Activated CD4-positive, alpha-beta memory T cell treated with anti-CD3 and anti-CD28 coated beads for 36 hours (primary cell): Measurements from ENCODE around the gene ARPC2. TPM values are rescaled to one million over a fixed set of nuclear protein-coding genes. Genes with fewer than 3 reads are reported as not detected.

Source experiments
- CTCF ChIA-PET: fragments of 350-600 bp; sonication (Branson Sonifier 250); formaldehyde crosslinking; loops from one replicate; lab custom pipeline; 2021; ENCODE audit warnings: antibody characterized with exemption, inconsistent platforms; lab: Charles Lee
- POLR2A ChIA-PET: fragments of 350-600 bp; sonication (Branson Sonifier 250); formaldehyde crosslinking; loops from one replicate; lab custom pipeline; 2021; ENCODE audit warnings: antibody characterized with exemption; lab: Charles Lee
- DNase-seq: peaks from one replicate; pipeline ENCODE4 v3.0.0-alpha.2; 2020
- H3K27ac Mint-ChIP-seq: one replicate; pipeline ENCODE4 v1.8.0; 2021; ENCODE audit warnings: mixed read lengths
- H3K27me3 Mint-ChIP-seq: one replicate; pipeline ENCODE4 v1.8.0; 2021; ENCODE audit warnings: mixed read lengths
- H3K36me3 Mint-ChIP-seq: one replicate; pipeline ENCODE4 v1.8.0; 2021; ENCODE audit warnings: mixed read lengths
- H3K4me1 Mint-ChIP-seq: one replicate; pipeline ENCODE4 v1.8.0; 2021; ENCODE audit warnings: low read depth, mixed read lengths
- H3K4me3 Mint-ChIP-seq: one replicate; pipeline ENCODE4 v1.8.0; 2021; ENCODE audit warnings: mild to moderate bottlenecking, mixed read lengths
- H3K9me3 Mint-ChIP-seq: one replicate; pipeline ENCODE4 v1.8.0; 2021; ENCODE audit warnings: mixed read lengths
- intact Hi-C: fragments of 100-400 bp; cut with micrococcal nuclease; formaldehyde crosslinking; loops from one replicate; pipeline ENCODE4 v1.15.1; 2023
- microRNA-seq: library from miRNA; unstranded; fragments of <30 nt; microRNA quantifications from one replicate; pipeline ENCODE4 v1.2.0, GENCODE V29; 2022; ENCODE audit warnings: borderline number of aligned reads, borderline microRNAs expressed, borderline replicate concordance
- total RNA-seq, 2 experiments: library from RNA; stranded (reverse); gene quantifications; one replicate each; pipeline ENCODE4 v1.2.3, GENCODE V29; 2021

Gene ARPC2
- total RNA-seq, 2 experiments from 2014 or later = 564 to 570 TPM

DNA sequence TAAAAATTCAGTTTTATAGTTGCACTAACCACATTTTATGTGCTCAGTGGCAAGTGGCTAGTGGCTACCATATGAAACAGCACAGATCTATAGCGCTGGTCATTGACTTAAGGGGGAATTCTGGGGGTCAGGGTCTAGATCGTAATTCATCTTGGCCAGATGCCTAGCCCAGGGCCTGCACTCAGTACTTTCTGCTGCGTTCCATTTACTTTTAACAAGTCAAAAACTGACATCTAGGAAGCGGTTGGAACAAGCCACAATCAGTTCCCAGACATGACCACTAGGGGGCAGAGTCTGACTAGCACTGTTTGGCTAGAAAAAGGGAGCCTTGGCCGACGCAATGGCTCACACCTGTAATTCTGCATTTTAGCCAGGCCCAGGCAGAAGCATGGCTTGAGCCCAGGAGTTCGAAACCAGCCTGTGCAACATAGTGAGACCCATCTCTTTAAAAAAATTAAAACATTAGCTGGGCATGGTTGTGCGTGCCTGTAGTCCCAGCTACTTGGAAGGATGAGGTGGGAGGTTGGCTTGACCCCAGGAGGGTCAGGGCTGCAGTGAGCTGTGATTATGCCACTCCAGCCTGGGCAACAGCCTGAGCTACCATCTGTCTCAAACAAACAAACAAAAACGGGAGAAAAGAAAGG is 84.3 kb downstream of the ARPC2 start:
- CTCF ChIA-PET = interaction anchor here (0.6 to 3.0 kb wide), 29 partner anchors 9 to 546 kb away, joined by 3 to 59 read pairs (median 4); partner anchors contain the start of genes AAMP, CATIP, CTDSP1 and PNKD
- Mint-ChIP-seq H3K36me3 (no peaks in the 10 kb centered on the region), H3K27me3 (no peaks in the 10 kb centered on the region), H3K9me3 (no peaks in the 10 kb centered on the region), H3K4me3 (no peak overlapping the region), H3K4me1 (peaks cover 5% of the 10 kb centered on the region), H3K27ac (peak overlapping the region; percentile 42)
- intact Hi-C loops = loop anchor here (1.0 kb wide), 4 partner anchors 29 to 165 kb away; partner anchors contain the start of gene CATIP
- peak; percentile 92 for DNase-seq
- POLR2A ChIA-PET = interaction anchor here (0.6 to 1.0 kb wide), 2 partner anchors 59 to 668 kb away, joined by 3 to 4 read pairs; no protein-coding TSS in a partner anchor

Small RNA genes lying within 50 kb of the gene (microRNA-seq; reads per million reads assigned to microRNA genes)
- gene MIR6513 = 4.7 reads per million, percentile 12 among the genes with 10 or more reads in this experiment

Other genes starting within 250 kb of the ARPC2 start
- gene TNS1, start 214.2 kb upstream of the ARPC2 start, total RNA-seq = under 1 TPM; 0.92 to 0.97 TPM
- 1 to 10 TPM in 1 of 2 experiments, under 1 TPM in 1; 0.93 to 1.8 TPM for gene RUFY4, start 147.9 kb upstream of the ARPC2 start, total RNA-seq
- gene CXCR2, start 91.2 kb upstream of the ARPC2 start, total RNA-seq = not detected
- not detected for gene CXCR1, start 50.2 kb upstream of the ARPC2 start, total RNA-seq
- gene GPBAR1, start 43.8 kb downstream of the ARPC2 start, total RNA-seq = under 1 TPM; 0.14 to 0.19 TPM
- 10 to 100 TPM; 60.8 to 65.6 TPM for gene AAMP, start 52.9 kb downstream of the ARPC2 start, total RNA-seq
- 10 to 100 TPM; 18.4 to 19.4 TPM for gene PNKD, start 53.3 kb downstream of the ARPC2 start, total RNA-seq
- 10 to 100 TPM; 71.8 to 79.2 TPM for gene TMBIM1, start 75.3 kb downstream of the ARPC2 start, total RNA-seq
- not detected for gene CATIP, start 139.7 kb downstream of the ARPC2 start, total RNA-seq
- under 1 TPM; 0.10 to 0.26 TPM for gene SLC11A1, start 165.1 kb downstream of the ARPC2 start, total RNA-seq
- 10 to 100 TPM; 64.4 to 69.7 TPM for gene CTDSP1, start 182.7 kb downstream of the ARPC2 start, total RNA-seq
- not detected for gene VIL1, start 201.9 kb downstream of the ARPC2 start, total RNA-seq